ENCODE measurements around the gene WDCP.

Gene WDCP

GRCh38 chr2:24049485-24050021 lies 2.4 kb upstream of the WDCP start, which contains the start of gene FKBP1B:
FKBP1B (plus strand) TSS chr2:24049741; CDS start chr2:24049850, 109 bp downstream.
- Histone ChIP-seq H3K4me3 (ENCODE audit: low read length) (peak within 1 kb of the TSS; percentile 57), H3K27me3 (replicated peaks; ENCODE audit: insufficient read depth, low read length) (peaks cover 13% of the 10 kb centered on the region), H4K20me1 (ENCODE audit: insufficient read depth, low read length) (no peaks in the 10 kb centered on the region), H3K79me2 (ENCODE audit: low read length) (peaks cover 11% of the 10 kb centered on the region), H3K27ac (ENCODE audit: low read length) (no peak within 1 kb of the TSS), H3K4me2 (ENCODE audit: low read depth, low read length) (peak within 1 kb of the TSS; percentile 60), H3K9me2 (replicated peaks; ENCODE audit: insufficient read depth, low read length) (no peaks in the 10 kb centered on the region), H3K36me3 (replicated peaks; ENCODE audit: insufficient read depth, low read length) (no peaks in the 10 kb centered on the region), H2AFZ (ENCODE audit: low read length) (peak within 1 kb of the TSS; percentile 63; the same call in 1 of the 2 replicates), H3K9ac (ENCODE audit: low read length) (no peak within 1 kb of the TSS), H3K4me1 (ENCODE audit: low read length) (peaks cover 11% of the 10 kb centered on the region), H3K9me3 (replicated peaks; ENCODE audit: insufficient read depth, low read length) (no peaks in the 10 kb centered on the region), H3F3A (ENCODE audit: insufficient read depth, low read length) (peaks cover 5% of the 10 kb centered on the region; the same call in 1 of the 2 replicates)
- DNase-seq, result no peak
- TF ChIP-seq EZH2phosphoT487 (IDR thresholded peaks at IDR 0.05; ENCODE audit: low read length), result no peak
- no peak for TF ChIP-seq EZH2 (optimal IDR thresholded peaks at IDR 0.05; ENCODE audit: low read depth, low read length)

GRCh38 chr2:24048769-24049484 lies 1.7 kb upstream of the WDCP start:
- Histone ChIP-seq H3K27ac (ENCODE audit: low read length) (no peak overlapping the region), H3K36me3 (replicated peaks; ENCODE audit: insufficient read depth, low read length) (no peaks in the 10 kb centered on the region), H3K9ac (ENCODE audit: low read length) (no peak overlapping the region), H3K4me1 (ENCODE audit: low read length) (peaks cover 11% of the 10 kb centered on the region), H3K4me3 (ENCODE audit: low read length) (peak overlapping the region; percentile 57), H3K9me3 (replicated peaks; ENCODE audit: insufficient read depth, low read length) (no peaks in the 10 kb centered on the region), H3K9me2 (replicated peaks; ENCODE audit: insufficient read depth, low read length) (no peaks in the 10 kb centered on the region), H3K27me3 (replicated peaks; ENCODE audit: insufficient read depth, low read length) (peaks cover 13% of the 10 kb centered on the region), H3K79me2 (ENCODE audit: low read length) (peaks cover 11% of the 10 kb centered on the region), H2AFZ (ENCODE audit: low read length) (peak overlapping the region; percentile 63; the same call in 1 of the 2 replicates), H3K4me2 (ENCODE audit: low read depth, low read length) (peak overlapping the region; percentile 60), H4K20me1 (ENCODE audit: insufficient read depth, low read length) (no peaks in the 10 kb centered on the region), H3F3A (ENCODE audit: insufficient read depth, low read length) (peaks cover 5% of the 10 kb centered on the region; the same call in 1 of the 2 replicates)
- no peak for DNase-seq
- TF ChIP-seq EZH2phosphoT487 (IDR thresholded peaks at IDR 0.05; ENCODE audit: low read length), result no peak
- TF ChIP-seq EZH2 (optimal IDR thresholded peaks at IDR 0.05; ENCODE audit: low read depth, low read length), result no peak
- TF ChIP-seq, protein P1, sequence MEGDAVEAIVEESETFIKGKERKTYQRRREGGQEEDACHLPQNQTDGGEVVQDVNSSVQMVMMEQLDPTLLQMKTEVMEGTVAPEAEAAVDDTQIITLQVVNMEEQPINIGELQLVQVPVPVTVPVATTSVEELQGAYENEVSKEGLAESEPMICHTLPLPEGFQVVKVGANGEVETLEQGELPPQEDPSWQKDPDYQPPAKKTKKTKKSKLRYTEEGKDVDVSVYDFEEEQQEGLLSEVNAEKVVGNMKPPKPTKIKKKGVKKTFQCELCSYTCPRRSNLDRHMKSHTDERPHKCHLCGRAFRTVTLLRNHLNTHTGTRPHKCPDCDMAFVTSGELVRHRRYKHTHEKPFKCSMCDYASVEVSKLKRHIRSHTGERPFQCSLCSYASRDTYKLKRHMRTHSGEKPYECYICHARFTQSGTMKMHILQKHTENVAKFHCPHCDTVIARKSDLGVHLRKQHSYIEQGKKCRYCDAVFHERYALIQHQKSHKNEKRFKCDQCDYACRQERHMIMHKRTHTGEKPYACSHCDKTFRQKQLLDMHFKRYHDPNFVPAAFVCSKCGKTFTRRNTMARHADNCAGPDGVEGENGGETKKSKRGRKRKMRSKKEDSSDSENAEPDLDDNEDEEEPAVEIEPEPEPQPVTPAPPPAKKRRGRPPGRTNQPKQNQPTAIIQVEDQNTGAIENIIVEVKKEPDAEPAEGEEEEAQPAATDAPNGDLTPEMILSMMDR (IDR thresholded peaks at IDR 0.05; ENCODE audit: low read length), result no peak

GRCh38 chr2:24047703-24048033 lies 477 bp upstream of the WDCP start:
- Histone ChIP-seq H3K27me3 (replicated peaks; ENCODE audit: insufficient read depth, low read length) (peaks cover 13% of the 10 kb centered on the region), H3F3A (ENCODE audit: insufficient read depth, low read length) (peaks cover 5% of the 10 kb centered on the region; the same call in 1 of the 2 replicates), H3K4me2 (ENCODE audit: low read depth, low read length) (peak overlapping the region; percentile 52; the same call in 1 of the 2 replicates), H3K4me1 (ENCODE audit: low read length) (peaks cover 11% of the 10 kb centered on the region), H3K36me3 (replicated peaks; ENCODE audit: insufficient read depth, low read length) (no peaks in the 10 kb centered on the region), H3K4me3 (ENCODE audit: low read length) (no peak overlapping the region; the same call in 1 of the 2 replicates), H3K9me3 (replicated peaks; ENCODE audit: insufficient read depth, low read length) (no peaks in the 10 kb centered on the region), H3K9ac (ENCODE audit: low read length) (no peak overlapping the region), H4K20me1 (ENCODE audit: insufficient read depth, low read length) (no peaks in the 10 kb centered on the region), H2AFZ (ENCODE audit: low read length) (peak overlapping the region; percentile 88), H3K9me2 (replicated peaks; ENCODE audit: insufficient read depth, low read length) (no peaks in the 10 kb centered on the region), H3K27ac (ENCODE audit: low read length) (no peak overlapping the region), H3K79me2 (ENCODE audit: low read length) (peaks cover 11% of the 10 kb centered on the region)
- TF ChIP-seq, protein P1 (IDR thresholded peaks at IDR 0.05; ENCODE audit: low read length), result no peak
- TF ChIP-seq EZH2 (optimal IDR thresholded peaks at IDR 0.05; ENCODE audit: low read depth, low read length) (no peak), EZH2phosphoT487 (IDR thresholded peaks at IDR 0.05; ENCODE audit: low read length) (no peak)
- DNase-seq, result no peak

All from MM.1S (cell line).